ENCODE results near the gene CELSR3. TPM values are rescaled to one million over a fixed set of nuclear protein-coding genes. Genes with fewer than 3 reads are reported as not detected.
A peak's percentile ranks its signal among the peaks of the same experiment; 100 is the strongest.

Gene CELSR3
- total RNA-seq, 1 donor from 2014 or later: 0.64 TPM

DNA sequence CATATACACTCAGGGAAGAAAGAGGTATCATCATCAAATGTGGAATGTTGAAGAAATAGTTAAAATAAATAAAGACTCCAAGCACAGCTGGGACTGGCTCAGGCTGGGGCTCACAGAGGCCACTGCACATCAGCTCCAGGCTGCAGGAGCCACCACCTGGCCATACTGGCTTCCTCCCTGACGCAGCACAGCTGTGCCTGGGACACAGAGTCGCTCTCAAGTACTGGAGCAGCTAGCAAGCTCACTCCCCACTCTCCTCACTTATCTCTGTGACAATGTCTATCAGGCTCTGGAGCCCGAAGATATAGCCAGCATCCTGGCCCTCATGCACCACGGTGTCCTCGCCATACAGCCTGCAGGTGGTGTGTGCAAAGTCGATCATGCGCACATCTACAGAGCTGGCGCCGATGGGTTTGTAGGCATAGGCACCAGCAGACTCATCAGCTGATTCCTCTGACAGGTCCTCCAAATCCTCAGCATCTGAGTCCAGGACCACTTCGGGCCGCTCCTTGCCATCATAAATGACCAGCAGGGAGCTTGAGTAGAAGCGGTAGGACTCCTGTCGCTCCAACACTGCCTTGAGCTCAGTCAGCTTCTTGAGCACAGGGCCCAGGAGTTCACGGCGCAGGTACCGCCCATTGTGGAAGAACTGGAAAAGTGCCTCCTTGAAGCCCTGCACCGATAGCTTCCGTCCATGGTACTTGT is 25.5 kb upstream of the CELSR3 start:
- no peak for DNase-seq (ENCODE audit: low spot score)

DNA sequence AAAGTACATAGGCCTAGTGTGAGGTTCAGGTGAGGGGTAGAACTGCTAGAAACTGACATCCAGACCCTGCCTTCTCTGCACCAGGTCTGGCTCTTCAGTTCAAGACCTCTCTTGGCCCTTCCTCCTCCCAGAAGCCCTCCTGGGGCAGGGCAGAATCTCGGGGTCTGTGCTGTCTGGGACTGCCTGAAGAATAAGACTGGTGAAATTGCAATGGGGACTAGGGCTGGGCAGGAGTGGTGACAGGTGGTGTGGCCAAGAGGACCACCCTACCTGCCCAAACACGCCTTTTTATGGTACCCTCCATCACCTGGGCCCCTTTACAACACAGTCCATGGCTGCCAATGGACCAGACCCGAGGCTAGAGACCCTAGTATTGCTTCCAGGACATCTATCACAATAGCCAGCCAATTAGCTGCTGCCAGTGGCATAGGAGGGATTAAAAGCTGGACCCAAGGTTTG is 24.6 kb upstream of the CELSR3 start:
- DNase-seq (ENCODE audit: low spot score): no peak

DNA sequence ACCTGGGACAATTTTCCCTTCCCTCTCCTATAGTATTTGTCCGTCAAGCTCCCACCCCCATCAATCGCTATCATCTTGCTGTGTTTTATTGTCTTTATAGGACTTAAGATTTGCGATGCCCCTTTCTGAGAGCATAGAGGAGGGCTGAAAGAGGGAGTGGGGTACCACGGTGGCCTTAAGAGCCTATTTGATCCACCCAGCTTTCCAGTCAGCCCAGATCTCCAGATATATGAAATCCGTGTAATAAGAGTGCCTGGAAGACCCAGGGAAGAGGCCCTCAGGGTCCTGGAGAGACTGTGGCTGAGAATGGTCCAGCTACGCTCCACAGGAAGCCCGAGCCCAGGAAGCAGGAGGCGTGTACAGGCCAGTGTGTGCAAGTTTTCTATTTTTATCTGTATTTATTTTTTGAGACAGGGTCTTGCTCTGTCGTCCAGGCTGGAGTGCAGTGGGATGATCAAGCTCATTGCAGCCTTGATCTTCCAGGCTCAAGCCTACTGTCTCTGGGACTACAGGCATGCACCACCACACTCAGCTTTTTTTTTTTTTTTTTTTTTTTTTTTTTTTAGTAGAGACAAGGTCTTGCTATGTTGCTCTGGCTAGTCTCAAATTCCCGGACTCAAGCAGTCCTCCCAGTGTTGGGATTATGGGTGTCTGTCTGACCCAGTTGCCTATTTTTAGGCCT is 24.0 kb upstream of the CELSR3 start:
- DNase-seq (ENCODE audit: low spot score): no peak

DNA sequence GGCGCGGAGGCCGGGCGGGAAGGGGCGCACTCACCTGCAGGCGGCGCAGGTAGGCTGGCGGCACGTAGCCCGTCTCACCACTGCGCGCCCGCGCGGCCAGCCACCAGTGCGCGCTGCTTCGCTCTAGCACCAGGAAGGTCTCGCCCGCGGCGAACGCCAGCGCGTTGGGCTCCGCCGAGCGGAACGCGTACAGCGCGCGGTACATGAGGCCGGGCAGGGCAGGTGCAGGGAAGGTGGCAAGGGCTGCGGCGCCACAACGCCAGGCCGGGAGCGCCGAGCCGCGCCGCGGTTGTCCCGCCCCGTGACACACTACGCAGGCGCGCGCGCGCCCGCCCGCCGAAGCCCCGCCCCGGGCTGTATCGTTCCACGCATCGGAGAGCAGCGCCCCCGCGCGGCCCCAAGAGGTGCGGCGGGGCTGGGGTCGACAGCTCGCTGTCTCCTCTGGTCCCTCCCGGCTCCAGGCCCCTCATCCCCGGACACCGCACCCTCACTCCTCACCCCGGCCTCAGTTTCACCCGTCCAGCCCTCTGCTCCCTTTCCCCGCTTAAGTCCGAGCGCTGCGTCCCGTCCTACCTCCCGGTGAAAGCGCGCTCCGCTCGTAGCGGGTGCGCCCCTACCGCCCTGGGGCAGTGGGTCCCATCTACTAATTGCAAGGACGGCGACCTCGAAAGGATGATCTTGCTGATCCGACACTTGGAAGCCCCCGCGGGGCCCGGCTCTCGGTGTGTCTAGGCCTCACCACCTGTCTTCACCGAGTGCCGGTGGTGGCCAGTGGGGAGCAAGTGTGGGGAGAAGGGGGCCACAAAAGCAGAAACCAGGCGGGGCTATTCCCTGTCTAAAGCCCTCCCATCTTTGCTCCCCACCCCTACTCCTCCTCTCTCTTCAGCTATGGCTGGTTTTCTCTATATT is 23.2 kb upstream of the CELSR3 start, which contains the start of gene NCKIPSD:
Gene NCKIPSD (minus strand): TSS at position 313 of the 909 bp plus-strand sequence. CDS start 108 bp downstream, at position 205.
- DNase-seq (ENCODE audit: low spot score): peak; percentile 98

DNA sequence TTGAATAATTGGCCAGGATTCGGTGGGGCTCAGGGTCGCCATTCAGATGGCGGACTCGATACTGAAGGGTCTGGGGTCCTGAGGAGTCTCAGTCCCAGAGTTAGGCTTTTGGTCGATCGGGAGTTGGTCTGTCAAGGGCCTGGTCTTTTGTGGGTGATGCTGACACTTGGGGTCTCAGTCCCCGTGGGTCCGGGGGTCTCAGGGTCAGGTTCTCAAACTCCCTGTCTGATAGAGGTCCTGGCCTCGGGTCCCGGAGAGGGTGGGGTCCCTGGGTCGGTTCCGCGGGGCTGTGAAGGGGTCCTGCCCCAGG is 22.6 kb upstream of the CELSR3 start:
- DNase-seq (ENCODE audit: low spot score): no peak

DNA sequence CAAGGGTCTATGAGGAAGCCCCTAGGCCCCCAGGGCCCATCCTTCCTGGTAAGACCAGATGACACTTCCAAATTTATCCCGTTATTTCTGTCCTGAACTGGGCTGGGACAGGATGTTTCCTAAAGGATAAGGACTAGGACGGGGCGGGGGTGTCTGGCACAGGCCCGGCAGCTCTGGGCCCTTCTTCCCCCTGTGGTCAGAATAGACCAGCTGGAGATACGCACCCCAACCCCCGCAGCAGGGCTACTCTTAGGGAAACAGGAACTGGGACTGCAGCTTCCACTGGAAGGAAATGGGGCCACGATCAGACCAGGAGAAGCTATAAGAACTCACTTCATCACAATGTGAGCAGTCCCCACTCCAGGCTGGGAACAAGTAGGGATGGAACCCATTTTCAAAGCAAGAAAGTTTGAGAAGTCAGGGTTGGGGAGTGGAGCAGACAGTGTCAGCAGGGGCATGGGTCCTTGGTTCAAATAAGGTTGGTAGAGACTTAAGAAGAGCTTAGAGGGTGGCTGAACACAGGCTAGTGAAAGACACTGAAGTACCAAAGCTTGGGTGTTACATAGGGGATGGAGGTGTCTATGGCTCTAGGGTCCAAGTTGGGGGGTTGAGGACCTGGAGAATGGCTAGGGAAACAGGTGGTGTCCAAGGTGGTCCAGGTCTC is 21.9 kb upstream of the CELSR3 start:
- no peak for DNase-seq (ENCODE audit: low spot score)

DNA sequence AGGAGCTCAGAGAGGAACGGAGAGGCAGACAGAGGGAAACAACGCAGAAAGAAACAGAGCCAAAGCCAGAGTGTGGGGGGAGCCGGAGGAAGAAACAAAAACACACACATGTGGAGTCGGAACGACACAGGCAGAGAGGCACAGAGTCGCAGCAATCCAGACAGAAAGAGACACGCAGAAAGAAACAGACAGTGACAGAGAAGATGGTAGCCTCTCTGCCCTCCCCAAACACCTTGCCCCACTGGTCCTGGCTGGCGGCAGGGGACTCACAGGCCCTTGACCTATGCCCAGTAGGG is 21.3 kb upstream of the CELSR3 start:
- no peak for DNase-seq (ENCODE audit: low spot score)

DNA sequence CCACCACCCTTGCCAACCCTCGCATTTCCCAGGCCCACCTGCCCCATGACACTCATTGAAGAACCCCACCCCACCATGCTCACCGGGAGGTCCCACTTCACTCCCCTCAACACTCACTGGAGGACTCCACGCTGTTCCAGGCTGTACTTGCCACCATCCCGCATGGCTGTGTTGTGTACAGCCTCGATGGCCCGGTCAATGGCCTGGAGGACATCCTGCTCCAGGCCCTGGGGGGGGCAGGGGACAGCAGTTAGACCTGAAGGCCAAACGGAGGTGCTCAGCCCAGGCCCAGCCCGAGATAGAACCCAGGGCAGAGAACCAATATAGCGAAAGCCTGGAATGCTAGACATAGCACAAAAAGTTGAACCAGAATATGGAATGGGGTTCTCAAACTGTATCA is 20.1 kb upstream of the CELSR3 start:
- no peak for DNase-seq (ENCODE audit: low spot score)

DNA sequence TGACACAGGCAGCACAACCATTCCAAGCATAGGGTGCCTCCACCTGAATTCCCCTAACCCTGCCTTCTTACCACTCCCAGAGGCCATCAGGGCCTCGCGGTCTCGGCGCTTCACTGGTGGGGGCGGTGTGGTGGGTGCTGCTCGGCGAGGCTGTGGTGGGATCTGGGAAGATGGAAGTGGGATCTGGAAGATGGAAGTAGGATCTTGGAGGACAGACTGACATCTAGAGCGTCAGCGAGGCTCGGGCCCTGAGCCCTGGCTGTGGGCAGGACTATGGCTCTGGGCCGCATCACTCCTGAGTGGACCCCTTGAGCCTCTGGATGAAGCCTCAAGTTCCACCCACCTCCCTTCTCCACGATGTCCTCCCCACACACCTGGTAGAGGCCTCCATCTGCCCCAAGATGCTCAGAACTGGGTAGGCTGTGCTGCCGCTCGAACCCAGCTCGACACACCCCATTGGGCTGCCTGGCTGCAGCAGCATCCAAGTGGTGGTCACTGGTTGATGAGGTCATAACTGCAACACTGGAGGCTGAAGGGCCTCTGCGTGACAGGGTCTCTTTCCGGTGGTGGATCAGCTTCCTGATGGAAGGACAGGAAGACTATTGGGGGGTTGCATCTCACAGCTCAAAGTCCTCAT is 19.4 kb upstream of the CELSR3 start:
- DNase-seq (ENCODE audit: low spot score): no peak

DNA sequence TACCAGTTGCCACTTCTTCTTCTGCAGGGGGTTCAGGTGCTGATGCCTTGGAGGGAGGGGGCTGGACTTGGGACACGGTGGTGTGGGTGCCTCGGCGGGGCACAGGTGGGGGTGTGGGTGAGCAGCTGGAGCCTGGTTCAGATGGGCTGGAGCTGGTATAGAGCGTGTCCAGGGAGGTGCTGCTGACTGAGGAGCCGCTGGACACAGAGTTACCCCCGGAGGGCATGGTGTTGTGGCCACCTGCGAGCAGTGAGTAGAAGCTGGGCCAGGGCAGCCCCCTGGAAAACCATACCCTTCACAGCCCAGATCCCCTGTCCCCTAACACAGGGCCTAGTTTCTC is 18.8 kb upstream of the CELSR3 start:
- DNase-seq (ENCODE audit: low spot score): no peak

DNA sequence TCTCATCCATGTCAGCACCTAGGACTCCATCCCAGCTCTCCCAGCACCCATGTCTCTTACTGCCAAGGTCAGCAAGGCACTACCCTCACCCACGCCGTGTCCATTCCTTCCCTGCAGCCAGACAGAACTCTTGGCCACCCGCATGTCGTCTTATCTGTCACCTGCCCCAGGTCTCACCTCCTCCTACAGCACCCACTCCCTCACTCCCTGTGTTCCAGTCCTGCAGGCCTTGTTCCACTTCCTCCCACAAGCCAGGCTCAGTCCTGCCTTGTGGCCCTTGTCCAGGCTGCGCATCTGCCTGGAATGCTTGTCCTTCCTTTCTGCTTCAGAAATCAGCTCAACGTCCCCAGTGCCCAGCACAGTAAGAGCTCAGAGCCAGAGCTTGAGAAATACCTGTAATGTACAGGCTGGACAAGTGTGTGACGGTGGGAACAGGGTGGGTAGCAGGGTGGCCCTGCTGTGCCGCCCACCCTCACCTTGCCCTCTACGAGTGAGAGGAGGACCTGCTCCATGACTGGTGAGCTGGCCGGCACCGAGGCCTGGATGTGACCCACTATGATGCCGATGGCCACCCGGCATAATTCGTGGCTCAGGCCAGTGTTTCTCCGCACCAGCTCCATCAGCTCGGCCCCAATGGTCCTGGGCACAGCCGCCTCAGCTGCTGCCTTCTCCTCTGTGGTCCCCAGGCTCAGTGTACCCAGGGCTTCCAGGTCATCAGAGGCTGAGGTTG is 18.3 kb upstream of the CELSR3 start:
- DNase-seq (ENCODE audit: low spot score): no peak

DNA sequence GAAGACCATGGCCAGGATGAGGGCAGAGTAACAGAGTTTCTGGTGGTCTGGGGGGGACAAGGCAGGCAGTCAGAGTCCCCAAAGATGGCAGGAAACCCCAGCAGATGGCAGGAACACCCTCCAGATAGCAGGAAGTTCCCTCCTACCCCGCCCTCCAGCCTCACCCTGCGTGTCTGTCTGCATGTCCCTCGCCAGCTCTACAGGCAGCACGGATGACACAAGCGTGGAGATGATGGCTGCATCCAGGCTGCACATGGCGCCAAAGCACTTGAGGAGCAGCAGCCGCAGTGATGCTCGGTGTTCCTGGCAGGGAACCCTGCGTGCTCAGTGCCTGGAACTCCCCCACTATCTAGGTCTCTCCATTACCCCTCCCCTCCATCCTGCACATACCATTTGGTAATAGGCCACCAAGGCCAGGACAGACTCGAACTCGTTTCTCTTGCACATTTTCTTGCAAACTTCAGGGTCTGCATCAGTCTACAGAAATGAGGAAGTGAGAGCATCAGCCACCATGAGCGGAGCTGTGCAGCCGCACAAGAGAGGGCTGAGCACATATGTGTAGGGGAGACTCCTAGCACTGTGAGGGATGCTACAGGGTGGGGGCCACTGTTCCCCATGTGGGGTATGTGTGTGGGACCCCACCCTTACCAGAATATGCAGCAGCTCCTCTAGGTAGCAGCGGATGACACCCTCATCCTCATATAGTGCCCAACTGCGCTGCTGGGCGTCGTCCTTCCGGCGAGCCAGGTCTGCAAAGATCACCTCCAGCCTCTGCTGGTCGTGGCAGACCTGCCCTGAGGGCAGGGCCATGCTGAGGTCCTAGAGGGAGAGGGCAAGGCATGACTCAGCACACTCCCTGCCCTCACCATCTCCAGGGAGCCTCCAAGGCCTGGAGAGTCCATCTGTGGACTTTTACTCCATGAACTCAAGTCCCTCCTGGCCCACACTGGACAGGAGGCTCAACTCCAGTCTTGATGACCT is 17.0 kb upstream of the CELSR3 start:
- DNase-seq (ENCODE audit: low spot score): no peak

DNA sequence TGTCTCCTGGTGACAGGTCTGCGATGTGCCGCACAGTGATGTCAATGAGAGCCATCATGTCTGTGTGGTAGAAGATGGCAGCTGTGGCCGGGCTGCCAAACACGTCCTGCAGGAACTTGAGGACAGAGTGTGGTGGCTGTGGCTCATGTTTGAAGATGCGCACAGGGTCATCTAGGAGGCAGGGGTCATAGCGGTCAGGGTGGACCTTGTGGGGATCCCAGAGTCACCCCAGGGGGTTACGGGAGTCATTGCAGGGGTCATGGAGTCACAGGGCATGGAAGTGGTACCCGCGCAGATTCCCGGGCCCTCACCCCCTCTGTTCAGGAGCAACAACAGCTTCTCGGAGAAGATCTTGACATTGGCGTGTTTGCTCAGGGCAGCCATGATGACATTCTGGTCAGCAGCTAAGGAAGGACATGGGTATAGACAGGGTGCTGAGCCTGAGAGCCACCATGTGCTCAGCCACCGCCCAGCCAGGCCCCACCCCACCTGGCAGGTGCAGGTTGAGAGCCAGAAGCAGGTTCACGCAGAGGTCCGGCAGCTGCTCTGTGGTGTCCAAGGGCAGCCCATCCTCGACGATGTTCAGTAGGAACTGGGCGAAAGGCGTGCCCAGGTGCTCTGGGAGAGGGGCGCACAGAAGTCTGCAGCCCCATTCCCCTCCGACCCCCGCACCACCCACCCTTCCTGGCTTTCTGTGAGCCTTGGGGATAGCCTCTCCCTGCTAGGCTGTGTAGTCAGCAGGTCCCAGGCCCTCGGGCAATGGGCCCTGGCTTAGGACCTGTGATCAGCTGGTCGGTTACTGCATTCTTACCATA is 16.1 kb upstream of the CELSR3 start:
- no peak for DNase-seq (ENCODE audit: low spot score)

DNA sequence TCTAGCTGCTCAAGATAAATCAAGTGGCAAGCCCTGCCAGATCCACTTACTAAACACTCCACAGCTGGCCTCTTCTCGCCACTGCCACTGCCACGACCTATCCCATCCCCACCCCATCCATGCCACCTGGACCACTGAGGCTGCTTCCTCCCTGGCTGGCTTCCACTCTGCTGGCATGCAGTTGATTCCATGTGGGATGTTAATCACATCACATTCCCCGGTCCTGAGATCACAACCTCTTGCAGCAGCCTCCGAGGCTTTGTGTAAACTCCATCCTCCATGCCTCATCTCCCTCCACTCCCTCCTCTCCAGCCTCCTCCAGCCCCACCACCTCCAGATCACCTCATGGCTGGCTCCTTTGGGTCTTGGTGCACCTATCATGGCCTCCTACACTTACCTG is 15.4 kb upstream of the CELSR3 start:
- no peak for DNase-seq (ENCODE audit: low spot score)

DNA sequence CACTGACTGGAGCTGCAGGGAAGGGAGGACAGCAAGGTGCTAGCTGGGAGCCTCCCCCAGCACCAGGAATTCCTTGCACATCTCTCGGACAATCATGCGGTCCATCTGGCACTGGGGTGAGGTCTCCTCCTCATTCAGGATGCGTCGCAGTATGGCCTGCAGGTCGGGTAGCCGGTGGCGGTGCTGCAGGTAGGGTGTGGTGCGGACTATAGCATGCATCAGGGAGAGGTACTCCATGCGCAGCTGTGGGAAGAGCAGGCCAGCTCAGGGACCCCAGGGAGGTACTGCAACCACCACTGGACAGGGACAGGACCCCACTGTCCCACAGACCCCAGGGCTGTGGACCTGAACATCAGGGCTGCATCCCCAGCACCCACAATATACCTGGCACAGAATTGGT is 11.8 kb upstream of the CELSR3 start:
- no peak for DNase-seq (ENCODE audit: low spot score)

DNA sequence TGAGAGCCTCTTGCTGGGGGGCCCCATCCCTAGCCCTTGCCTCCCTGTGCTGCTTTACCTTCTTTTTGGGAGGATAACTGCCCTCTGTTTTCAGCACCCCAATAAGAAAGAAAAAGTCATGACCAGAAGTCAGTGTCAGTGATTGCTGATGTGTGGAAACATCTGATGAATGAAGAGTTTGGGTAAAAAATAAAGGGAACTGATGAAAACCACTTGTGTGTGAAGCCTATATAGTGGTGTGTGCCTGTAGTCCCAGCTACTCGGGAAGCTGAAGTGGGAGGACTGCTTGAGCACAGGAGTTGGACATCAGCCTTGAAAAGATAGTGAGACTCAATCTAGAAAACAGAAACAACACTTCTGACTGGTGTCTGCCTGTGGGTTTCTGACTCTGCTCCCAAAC is 9.8 kb upstream of the CELSR3 start:
- DNase-seq (ENCODE audit: low spot score): no peak

DNA sequence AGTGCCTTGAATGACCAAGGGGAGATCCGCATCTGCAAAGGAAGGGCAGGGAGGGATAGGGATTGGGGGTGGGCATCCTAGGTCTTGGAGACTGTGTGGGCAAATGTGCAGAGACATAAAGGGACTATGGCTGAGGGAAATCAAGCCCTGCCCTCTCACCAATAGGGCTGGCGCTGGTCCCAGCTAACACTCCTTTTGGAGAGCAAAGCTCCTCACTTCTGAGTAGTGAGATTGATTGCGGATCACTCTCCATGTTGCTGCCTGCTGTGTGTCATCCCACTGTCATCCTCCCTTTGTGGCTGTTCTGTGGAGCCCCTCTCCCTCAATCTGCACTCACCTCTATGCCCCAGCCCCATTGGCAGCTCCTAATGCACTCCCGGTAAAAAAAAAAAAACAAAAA is 2.2 kb upstream of the CELSR3 start:
- DNase-seq (ENCODE audit: low spot score): no peak

DNA sequence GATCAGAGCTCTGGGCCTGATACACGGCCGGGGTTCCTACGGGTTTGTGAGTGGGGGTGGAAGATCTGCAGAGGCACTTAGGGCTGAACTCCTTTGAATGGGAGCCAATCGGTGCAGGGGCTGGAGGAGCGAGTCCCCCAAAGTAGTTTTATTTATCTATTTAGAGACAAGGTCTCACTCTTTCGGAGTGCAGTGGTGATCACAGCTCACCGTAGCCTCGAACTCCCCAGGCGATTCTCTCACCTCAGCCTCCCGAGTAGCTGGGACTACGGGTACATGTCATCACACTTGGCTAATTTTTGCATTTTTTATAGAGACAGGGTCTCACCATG is 1.6 kb upstream of the CELSR3 start:
- DNase-seq (ENCODE audit: low spot score): no peak
